Suprapubic skin (tissue), 4 donors: ENCODE measurements around the gene ZSCAN21.

Experiments used
- CTCF ChIP-seq, 2 donors: fragments of 200-600 bp in 1 of 2; fragments of 450-650 bp in 1 of 2; sonication (generic) in 1 of 2; IDR thresholded peaks; one replicate each; pipeline ENCODE4 v1.5.1; 2016 to 2019; ENCODE audit warnings: antibody characterized with exemption in 2 of 2, mild to moderate bottlenecking in 1 of 2, moderate library complexity in 1 of 2
- EP300 ChIP-seq: sonication (generic); formaldehyde crosslinking; IDR thresholded peaks from one replicate; pipeline ENCODE4 v1.6.1; 2017; ENCODE audit warnings: antibody characterized with exemption
- POLR2A ChIP-seq, 2 donors: fragments of 450-650 bp; IDR thresholded peaks; one replicate each; pipeline ENCODE4 v1.6.1; 2017; ENCODE audit warnings: antibody characterized with exemption in 2 of 2, mild to moderate bottlenecking in 2 of 2, moderate library complexity in 2 of 2
- POLR2AphosphoS5 ChIP-seq, 3 donors: sonication (generic); formaldehyde crosslinking; IDR thresholded peaks; one replicate each; pipeline ENCODE4 v1.6.1; 2017; ENCODE audit warnings: antibody characterized with exemption in 3 of 3

- TF ChIP-seq CTCF (IDR thresholded peaks at IDR 0.05) (no peak), POLR2AphosphoS5 (IDR thresholded peaks at IDR 0.05) (no peak), POLR2A (IDR thresholded peaks at IDR 0.05) (no peak), EP300 (no peak)
These were observed 26.0 kb upstream of the ZSCAN21 start for GRCh38 chr7:100023526-100023925.
